ENCODE results near the gene CENPI.

- TF ChIP-seq ZNF274 (IDR thresholded peaks at IDR 0.05; ENCODE audit: low read depth, low read length) (no peak), SUZ12 (IDR thresholded peaks at IDR 0.05; ENCODE audit: extremely low read depth, insufficient read depth, insufficient read length) (no peak), YY1 (IDR thresholded peaks at IDR 0.05; ENCODE audit: insufficient read depth, insufficient read length) (no peak)
These were observed 38.2 kb downstream of the CENPI start for GRCh38 chrX:101136235-101136634.

Data from NT2/D1 (cell line).